ENCODE results near the gene SAMD4A.
A peak's percentile ranks its signal among the peaks of the same experiment; 100 is the strongest.

DNA sequence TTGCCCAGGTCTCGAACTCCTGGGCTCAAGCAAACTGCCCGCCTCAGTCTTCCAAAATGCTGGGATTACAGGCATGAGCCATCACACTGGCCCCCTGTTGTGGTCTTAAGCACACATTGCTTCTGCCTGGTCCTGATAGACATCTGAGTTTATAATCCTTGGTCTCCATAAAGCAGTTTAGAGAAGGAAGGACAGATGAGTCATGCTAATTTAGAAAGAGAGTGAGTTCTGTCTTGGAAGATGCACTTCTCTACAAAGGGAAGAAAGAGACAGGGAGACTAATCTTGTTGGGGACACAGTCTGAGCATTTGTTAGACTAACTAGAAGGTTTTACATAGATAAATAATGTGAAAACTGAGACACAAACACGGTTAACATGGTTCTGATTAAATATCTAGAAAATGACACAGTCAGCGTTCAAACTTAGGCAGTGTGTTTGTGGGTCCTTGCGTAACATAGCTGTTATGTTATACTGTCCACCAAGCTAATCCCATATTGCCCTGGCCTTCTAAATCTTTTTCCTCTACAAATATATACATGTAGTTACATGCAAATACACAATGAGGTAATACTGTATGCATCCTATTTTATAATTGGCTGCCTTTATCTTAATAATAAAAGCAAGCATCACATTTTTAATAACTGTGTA lies 31.0 kb downstream of the SAMD4A start:
- TF ChIP-seq, protein P1, sequence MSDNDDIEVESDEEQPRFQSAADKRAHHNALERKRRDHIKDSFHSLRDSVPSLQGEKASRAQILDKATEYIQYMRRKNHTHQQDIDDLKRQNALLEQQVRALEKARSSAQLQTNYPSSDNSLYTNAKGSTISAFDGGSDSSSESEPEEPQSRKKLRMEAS (IDR thresholded peaks at IDR 0.05): no peak
- TF ChIP-seq CHD2 (IDR thresholded peaks at IDR 0.05; ENCODE audit: low read length, partially characterized antibody) (no peak), HOXB13 (CRISPR knock-in tag; IDR thresholded peaks at IDR 0.05; ENCODE audit: low read depth) (no peak), JUN (IDR thresholded peaks at IDR 0.05) (no peak), POLR2A (IDR thresholded peaks at IDR 0.05; ENCODE audit: low read length) (no peak), SREBF2 (IDR thresholded peaks at IDR 0.05) (no peak), CBX8 (IDR thresholded peaks at IDR 0.05) (no peak), RAD21 (conservative IDR thresholded peaks at IDR 0.05 in 1 of 2, IDR thresholded peaks at IDR 0.05 in 1 of 2) (no peak), ESRRA (IDR thresholded peaks at IDR 0.05; ENCODE audit: borderline replicate concordance, low read length) (no peak), RNF2 (IDR thresholded peaks at IDR 0.05; ENCODE audit: borderline replicate concordance, low read depth) (no peak), RCOR1 (IDR thresholded peaks at IDR 0.05; ENCODE audit: low read depth, low read length) (no peak), CEBPB (IDR thresholded peaks at IDR 0.05) (peak; percentile 41 to 42; a peak in 1 of 4 replicates), HOXB5 (CRISPR knock-in tag; IDR thresholded peaks at IDR 0.05) (no peak)
- TF ChIP-seq, protein P2, sequence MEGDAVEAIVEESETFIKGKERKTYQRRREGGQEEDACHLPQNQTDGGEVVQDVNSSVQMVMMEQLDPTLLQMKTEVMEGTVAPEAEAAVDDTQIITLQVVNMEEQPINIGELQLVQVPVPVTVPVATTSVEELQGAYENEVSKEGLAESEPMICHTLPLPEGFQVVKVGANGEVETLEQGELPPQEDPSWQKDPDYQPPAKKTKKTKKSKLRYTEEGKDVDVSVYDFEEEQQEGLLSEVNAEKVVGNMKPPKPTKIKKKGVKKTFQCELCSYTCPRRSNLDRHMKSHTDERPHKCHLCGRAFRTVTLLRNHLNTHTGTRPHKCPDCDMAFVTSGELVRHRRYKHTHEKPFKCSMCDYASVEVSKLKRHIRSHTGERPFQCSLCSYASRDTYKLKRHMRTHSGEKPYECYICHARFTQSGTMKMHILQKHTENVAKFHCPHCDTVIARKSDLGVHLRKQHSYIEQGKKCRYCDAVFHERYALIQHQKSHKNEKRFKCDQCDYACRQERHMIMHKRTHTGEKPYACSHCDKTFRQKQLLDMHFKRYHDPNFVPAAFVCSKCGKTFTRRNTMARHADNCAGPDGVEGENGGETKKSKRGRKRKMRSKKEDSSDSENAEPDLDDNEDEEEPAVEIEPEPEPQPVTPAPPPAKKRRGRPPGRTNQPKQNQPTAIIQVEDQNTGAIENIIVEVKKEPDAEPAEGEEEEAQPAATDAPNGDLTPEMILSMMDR (IDR thresholded peaks at IDR 0.05): no peak

Measured in A549 (cell line).